Adipose tissue (tissue), 3 donors: Measurements from ENCODE around the gene MOXD1. TPM values are rescaled to one million over a fixed set of nuclear protein-coding genes. Genes with fewer than 3 reads are reported as not detected.

Source experiments
- H3K27ac ChIP-seq: one replicate; pipeline ENCODE4 v1.5.1; 2013; ENCODE audit warnings: low read depth, low read length
- WGBS, 3 donors: extraction: QIAGEN DNeasy Blood & Tissue Kit; methylation state at CpG; one replicate each; pipeline ENCODE4 v1.1.7; 2013; 5-methylcytosine and 5-hydroxymethylcytosine counted together
- polyA plus RNA-seq, 3 donors: library from polyadenylated mRNA; stranded (reverse); fragments of 200-250 nt; gene quantifications; one replicate each; pipeline ENCODE4 v1.2.3, GENCODE V29; 2013
- donor health status: healthy with polysubstance abuse.
- donor health status: Bipolar disorder and iron deficiency.
- donor health status: healthy.

The MOXD1 gene
- 1 to 10 TPM in 1 of 3 donors, under 1 TPM in 2; 0.16 to 1.3 (median 0.33) TPM for polyA plus RNA-seq

GRCh38 chr6:132400883-132401617 lies at the start of gene MOXD1:
TSS of gene MOXD1 (minus strand) at chr6:132401475. CDS start at chr6:132401426, 49 bp downstream.
- WGBS, 3 donors, result 0 to 1% (median 0%) methylated on average over 44 to 87 of the region's 87 CpGs
- no peak within 1 kb of the TSS for H3K27ac ChIP-seq

- 93 to 97% (median 95%) methylated on average over 5 of the region's 5 CpGs for WGBS, 3 donors
- H3K27ac ChIP-seq, result no peak overlapping the region
These were observed 45.6 kb upstream of the MOXD1 start for GRCh38 chr6:132446855-132447241.

- WGBS, 3 donors, result 79 to 95% (median 92%) methylated on average over 4 of the region's 4 CpGs
These were observed 45.0 kb upstream of the MOXD1 start for GRCh38 chr6:132446141-132446854.

GRCh38 chr6:132445201-132445951 lies 44.1 kb upstream of the MOXD1 start:
- 80 to 85% (median 84%) methylated on average over 3 of the region's 3 CpGs for WGBS, 3 donors
- no peak overlapping the region for H3K27ac ChIP-seq

More at GRCh38 chr6:132446141-132446854, 45.0 kb upstream of the MOXD1 start:
- H3K27ac ChIP-seq, result no peak overlapping the region

GRCh38 chr6:132443206-132443605 lies 41.9 kb upstream of the MOXD1 start:
- no peak overlapping the region for H3K27ac ChIP-seq

- H3K27ac ChIP-seq, result no peak overlapping the region
- WGBS, 3 donors, result 75 to 90% (median 82%) methylated on average over 2 of the region's 2 CpGs
These were observed 28.8 kb upstream of the MOXD1 start for GRCh38 chr6:132430110-132430509.

GRCh38 chr6:132425176-132425575 lies 23.9 kb upstream of the MOXD1 start:
- H3K27ac ChIP-seq, result no peak overlapping the region
- WGBS, 3 donors, result 65 to 81% (median 74%) methylated on average over 5 of the region's 5 CpGs

- no peak overlapping the region for H3K27ac ChIP-seq
- WGBS, 3 donors, result 91 to 93% (median 92%) methylated on average over 3 of the region's 3 CpGs
These were observed 22.6 kb upstream of the MOXD1 start for GRCh38 chr6:132423839-132424238.

- no peak overlapping the region for H3K27ac ChIP-seq
- 81 to 84% (median 83%) methylated on average over 6 of the region's 6 CpGs for WGBS, 3 donors
These were observed 17.1 kb upstream of the MOXD1 start for GRCh38 chr6:132418235-132418965.

GRCh38 chr6:132414761-132415160 lies 13.5 kb upstream of the MOXD1 start:
- 71 to 79% (median 79%) methylated on average over 5 of the region's 5 CpGs for WGBS, 3 donors
- no peak overlapping the region for H3K27ac ChIP-seq

- no peak overlapping the region for H3K27ac ChIP-seq
- WGBS, 3 donors, result 63 to 77% (median 68%) methylated on average over 6 of the region's 6 CpGs
These were observed 13.0 kb upstream of the MOXD1 start for GRCh38 chr6:132414322-132414721.

- WGBS, 3 donors, result 54 to 70% (median 57%) methylated on average over 1 of the region's 1 CpG
- H3K27ac ChIP-seq, result no peak overlapping the region
These were observed 12.2 kb upstream of the MOXD1 start for GRCh38 chr6:132413499-132413802.

GRCh38 chr6:132412656-132413498 lies 11.6 kb upstream of the MOXD1 start:
- H3K27ac ChIP-seq, result no peak overlapping the region
- 88 to 94% (median 93%) methylated on average over 5 of the region's 5 CpGs for WGBS, 3 donors

GRCh38 chr6:132411296-132411695 lies 10.0 kb upstream of the MOXD1 start:
- 82 to 94% (median 89%) methylated on average over 4 of the region's 4 CpGs for WGBS, 3 donors
- no peak overlapping the region for H3K27ac ChIP-seq

GRCh38 chr6:132410830-132411229 lies 9.6 kb upstream of the MOXD1 start:
- no peak overlapping the region for H3K27ac ChIP-seq
- WGBS, 3 donors, result 48 to 79% (median 61%) methylated on average over 3 of the region's 3 CpGs

- no peak overlapping the region for H3K27ac ChIP-seq
- WGBS, 3 donors, result 54 to 69% (median 57%) methylated on average over 2 of the region's 2 CpGs
These were observed 4.1 kb upstream of the MOXD1 start for GRCh38 chr6:132405143-132405915.

- no peak overlapping the region for H3K27ac ChIP-seq
These were observed 3.5 kb upstream of the MOXD1 start for GRCh38 chr6:132404736-132405135.

More at GRCh38 chr6:132404736-132405135, 3.5 kb upstream of the MOXD1 start:
- 36 to 61% (median 49%) methylated on average over 3 of the region's 3 CpGs for WGBS, 3 donors
